Skin of body (tissue), 2 donors: Measurements from ENCODE around the gene PNMA8B. TPM values are rescaled to one million over a fixed set of nuclear protein-coding genes. Genes with fewer than 3 reads are reported as not detected.

Experiments used
- DNase-seq: peaks from one replicate; lab custom pipeline; 2025; lab: John Stamatoyannopoulos, UW
- total RNA-seq: library from RNA; depleted of rRNA; stranded (reverse); fragments of >200 nt; gene quantifications from one replicate; pipeline ENCODE4 v1.2.3, GENCODE V29; 2014

The PNMA8B gene
- total RNA-seq, 1 donor from 2014 or later: 4.8 TPM

DNA sequence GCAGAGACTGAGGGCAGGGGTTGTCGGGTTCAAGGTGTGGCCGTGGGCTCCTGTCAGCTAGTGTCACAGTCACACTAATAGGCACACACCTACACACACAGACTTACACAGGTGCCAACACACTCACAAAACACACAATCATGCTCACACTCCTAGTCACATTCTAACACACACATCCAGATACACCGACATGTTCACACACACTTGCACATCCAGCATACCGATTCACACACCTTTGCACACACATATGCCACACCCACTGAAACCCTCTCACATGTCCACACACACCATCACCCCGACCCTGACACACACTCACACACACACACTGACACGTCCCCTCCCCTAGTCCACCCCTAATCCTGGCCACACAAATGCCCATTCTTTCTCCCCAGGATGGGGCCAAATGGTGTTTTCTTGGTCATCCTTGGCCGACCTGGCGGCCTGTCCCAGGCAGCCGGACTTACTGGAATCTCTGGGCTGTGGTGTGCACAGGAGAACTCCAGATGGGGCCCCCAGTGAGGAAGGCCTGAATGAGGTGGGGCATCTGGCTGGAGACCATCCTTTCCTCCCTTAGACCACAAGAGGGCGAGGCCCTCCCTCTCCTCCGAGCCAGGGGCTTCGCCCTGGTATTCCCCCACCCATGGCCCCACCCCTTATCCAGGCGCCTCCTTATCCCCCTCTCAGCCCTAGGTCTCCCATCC is 19.1 kb upstream of the PNMA8B start:
- DNase-seq: no peak

DNA sequence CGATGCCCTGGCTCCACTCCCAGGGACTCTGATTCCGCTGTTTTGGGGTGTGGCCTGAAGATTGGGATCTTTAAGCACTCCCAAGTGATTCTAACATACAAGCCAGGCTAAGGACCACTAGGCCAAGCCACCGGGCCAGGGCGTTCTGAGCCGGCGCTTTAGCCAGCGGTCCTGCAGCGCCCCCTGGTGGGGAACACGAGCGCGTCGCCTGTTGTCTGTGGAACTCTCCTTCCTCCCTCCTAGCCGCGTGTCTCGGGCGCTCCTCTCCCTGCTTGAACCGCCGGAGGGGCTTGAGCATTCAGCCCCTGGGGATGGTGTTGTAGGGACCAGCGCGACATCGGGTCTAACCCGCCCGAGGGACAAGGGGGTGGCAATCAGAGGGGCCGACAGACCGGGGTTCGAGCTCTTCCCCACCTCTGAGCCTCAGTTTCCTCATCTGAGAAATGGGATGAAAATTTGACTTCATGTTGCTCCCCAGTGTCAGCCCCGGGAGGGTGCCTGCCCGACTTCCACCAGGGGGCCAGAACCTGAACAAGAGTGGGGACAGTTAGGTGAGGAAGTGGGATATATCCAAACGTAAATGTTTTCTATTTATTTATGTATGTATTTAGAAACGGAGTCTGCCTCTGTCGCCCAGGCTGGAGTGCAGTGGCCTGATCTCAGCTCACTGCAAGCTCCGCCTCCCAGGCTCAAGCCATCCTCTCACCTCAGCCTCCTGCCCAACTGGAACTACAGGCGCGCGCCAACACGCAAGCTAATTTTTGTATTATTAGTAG is 18.0 kb upstream of the PNMA8B start:
- DNase-seq: peak; percentile 66

DNA sequence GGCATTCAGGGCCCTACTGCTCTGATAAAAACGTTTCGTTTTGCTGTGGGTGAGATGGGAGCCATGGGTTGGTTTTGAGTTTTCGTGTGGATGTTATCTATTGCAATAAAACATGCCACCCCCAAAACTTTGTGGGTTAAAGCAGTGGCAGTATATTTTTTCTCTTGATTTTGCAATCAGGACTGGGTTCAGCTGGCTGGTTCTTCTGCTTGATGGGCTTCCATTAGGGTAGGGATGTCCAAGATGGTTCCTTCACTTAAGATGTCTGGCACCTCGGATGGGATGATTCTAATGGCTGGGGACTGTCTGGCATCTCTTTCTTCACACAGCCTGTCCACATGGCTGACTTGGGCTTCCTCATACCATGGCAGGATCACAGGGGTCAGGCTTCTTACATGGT is 15.6 kb upstream of the PNMA8B start:
- DNase-seq: no peak

DNA sequence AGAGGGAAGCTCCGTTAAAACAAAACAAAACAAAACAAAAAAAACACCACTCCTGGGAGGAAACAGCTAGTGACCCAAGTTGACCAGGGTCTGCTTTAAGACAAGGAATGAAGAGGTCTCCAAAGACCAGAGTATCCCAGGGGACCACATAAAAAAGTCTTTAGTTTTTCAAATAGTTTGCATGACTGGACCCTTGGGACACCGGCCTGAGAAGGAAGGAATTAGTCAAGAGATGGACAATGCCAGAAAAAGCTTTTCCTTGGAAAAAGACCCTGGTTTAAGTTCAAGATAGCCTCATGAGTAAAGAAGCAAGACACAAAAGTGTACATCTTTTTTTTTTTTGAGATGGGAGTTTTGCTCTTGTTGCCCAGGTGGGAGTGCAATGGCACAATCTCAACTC is 12.5 kb upstream of the PNMA8B start:
- no peak for DNase-seq

DNA sequence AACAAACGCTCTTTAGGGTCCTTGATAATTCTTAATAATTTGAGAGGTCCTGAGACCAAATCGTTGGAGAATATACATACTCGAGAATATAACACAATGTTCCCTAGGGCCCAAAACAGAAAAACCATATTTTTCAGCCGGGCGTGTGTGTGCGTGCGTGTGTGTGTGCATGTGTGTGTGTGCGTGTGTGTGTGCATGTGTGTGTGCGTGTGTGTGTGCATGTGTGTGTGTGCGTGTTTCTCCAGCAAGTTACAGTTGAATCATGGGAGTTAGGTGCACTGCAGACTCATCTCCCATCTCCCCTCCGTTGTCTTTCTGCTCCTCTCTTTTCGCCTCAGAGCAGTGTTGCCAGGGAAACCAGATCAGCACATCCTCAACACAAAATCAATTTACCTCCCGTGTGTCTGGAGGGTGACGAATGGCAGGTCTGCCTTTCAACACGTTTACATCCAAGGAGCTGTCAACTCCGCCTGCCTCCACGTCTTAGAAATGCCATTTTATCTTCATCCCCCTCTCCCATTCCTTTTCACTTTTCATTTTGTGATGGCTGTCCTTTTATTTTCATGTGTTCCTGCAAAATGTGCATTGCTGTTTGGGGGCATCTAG is 8.3 kb upstream of the PNMA8B start:
- no peak for DNase-seq

DNA sequence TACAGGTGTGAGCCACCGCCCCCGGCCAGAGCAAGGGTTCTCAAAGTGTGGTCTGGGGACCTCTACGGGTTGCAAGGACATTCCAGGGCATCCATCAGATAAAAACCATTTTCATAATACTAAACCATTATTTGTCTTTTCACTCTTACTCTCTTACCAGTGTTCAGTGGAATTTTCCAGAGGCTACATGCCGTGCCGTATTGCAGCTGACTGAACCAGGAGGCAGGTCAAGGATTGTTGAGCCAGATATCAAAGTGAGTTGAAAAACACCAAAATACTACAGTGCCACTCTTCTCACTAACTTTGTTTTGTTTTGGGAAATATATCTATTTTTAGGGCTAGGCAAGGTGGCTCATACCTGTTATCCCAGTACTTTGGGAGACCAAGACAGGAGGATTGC is 7.2 kb upstream of the PNMA8B start:
- DNase-seq: no peak

DNA sequence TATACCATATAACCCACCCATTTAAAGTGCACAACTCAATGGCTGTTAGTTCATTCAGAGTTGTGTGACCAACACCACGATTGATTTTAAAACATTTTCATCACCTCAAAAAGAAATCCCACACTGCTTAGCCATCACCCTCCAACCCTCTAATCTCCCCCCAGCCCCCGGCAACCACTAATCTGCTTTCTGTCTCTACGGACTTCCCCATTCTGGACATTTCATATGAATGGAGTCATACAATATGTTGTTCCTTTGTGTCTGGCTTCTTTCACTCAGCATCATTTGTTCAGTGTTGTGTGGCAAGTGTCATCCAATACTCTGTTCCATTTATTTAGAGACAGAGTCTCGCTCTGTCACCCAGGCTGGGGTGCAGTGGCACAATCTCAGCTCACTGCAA is 4.0 kb upstream of the PNMA8B start:
- DNase-seq: no peak

DNA sequence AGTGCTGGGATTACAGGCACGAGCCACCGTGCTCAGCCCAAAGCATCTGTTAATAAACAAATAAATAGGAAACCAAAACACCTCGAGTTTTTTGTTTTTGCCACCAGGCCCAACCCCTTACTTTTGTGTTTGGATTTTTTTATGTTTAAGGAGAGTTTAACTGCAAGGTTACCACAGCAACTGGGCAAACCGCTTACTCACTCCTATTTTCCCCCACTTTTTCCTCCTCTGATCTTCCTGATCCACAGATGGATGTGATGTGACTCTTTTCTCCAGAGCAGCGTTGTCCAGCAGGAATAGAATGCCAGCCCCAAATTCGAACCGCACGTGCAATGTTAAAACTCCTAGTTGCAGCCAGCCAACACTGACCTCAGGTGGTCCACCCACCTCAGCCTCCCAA is 2.1 kb upstream of the PNMA8B start:
- no peak for DNase-seq

DNA sequence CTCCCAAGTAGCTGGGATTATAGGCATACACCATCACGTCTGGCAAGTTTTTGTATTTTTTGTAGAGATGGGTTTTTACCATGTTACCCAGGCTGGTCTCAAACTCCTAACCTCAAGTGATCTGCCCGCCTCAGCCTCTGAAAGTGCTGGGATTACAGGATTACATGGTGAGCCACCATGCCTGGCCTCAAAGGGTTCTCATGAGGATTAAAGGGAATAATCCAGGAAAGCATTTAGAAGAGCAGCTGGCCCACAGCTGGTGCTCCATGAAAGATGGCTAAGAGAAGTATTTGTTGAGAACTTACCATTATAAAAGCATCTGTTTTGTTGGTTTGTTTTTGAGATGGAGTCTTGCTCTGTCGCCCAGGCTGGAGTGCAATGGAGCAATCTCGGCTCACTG is 1.2 kb upstream of the PNMA8B start:
- peak; percentile 22 for DNase-seq

DNA sequence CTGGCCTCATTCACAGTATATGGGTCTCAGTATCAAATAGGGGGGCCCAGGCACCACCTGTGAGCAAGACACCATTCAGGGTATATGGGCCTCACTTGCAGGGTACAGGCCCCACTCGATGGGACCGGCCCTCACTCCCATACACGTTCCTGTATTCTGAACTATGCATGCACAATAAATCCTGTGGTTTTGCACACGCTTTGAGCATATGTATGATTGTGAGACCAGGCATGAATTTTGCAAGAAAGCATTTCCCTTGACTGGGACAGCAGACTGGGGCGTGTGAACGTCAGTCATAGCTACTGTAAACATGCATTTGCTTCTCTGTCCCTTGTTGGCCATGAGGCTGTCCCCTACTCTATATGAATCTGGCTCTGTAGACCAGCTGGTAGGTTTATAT is 637 bp upstream of the PNMA8B start:
- no peak for DNase-seq

DNA sequence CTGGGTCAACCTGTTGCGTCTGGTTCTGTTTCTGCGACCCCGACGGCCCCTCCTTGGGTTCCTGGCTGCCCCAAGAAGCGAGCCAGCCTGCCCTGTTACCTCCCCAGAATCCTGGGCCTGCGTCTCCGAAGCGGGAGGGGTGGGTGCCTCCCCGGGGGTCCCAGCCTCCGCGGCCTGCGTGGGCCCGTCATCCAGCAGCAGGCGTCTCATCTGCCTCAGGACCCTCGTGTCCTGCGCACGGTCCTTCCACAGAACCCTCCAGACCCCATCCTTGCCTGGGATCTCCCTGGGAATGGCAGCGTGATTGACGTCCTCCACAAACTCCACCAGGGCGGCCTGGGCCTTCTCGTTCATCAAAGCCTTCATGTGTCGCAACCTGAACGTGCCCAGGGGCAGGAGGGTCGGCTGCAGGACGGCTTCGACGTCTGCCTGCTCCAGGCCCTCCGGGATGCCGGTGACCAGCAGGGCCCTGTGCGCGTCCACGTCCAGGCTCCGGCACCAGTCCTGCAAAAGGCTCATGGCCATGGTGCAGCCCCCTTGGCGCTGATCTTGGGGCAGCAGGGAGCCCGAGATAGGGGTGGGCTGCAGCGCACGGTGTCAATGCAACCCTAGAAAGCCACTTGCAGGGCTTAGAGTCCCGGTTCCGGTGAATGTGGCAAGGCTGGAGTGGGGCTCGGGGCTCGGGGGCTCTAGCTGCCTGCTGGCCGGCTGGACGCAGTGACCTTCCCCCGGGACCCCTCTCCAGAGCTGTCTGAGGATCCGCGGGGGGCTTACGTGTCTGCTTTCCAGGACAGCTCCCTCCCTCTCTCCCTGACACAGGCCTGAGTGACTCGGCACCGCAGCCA is 504 bp downstream of the PNMA8B start:
- DNase-seq: no peak

DNA sequence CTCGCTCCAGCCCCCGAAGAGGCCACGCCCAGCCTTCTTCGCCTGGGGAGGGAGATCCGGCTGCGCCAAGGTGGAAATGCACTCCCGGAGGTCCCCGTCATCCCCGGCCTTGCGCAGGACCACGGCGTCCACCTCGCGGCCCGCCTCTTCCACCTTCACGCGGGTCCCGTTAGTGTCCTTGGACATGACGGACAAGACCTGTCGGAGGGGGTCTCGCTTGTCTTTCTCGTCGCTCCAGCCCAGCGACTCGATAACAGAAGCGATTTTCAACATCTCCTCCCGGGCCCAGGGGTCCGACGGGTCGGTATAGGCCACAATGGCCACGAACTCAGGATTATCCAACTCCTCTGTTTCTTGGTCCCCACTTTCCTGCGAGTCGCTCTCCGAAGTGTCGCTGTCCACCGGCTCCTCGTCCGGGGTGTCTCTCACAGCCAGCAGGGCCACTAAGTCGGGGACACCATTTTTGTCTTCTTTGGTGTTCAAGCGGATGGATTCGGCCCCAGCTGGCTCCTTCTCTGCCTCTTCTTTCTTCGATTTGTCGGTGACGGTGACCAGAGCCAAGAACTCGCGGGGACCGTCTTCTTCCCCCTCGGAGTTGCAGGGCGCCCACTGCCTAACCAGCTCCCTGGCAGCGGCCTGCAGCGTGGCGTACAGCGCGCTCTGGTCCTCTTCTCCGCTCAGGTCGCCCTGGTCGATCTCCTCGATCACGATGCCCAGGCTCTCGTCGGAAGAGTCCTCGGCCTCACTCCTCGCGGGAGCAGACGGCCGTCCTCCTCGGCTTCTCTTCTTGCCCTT is 1.3 kb downstream of the PNMA8B start:
- DNase-seq: no peak

DNA sequence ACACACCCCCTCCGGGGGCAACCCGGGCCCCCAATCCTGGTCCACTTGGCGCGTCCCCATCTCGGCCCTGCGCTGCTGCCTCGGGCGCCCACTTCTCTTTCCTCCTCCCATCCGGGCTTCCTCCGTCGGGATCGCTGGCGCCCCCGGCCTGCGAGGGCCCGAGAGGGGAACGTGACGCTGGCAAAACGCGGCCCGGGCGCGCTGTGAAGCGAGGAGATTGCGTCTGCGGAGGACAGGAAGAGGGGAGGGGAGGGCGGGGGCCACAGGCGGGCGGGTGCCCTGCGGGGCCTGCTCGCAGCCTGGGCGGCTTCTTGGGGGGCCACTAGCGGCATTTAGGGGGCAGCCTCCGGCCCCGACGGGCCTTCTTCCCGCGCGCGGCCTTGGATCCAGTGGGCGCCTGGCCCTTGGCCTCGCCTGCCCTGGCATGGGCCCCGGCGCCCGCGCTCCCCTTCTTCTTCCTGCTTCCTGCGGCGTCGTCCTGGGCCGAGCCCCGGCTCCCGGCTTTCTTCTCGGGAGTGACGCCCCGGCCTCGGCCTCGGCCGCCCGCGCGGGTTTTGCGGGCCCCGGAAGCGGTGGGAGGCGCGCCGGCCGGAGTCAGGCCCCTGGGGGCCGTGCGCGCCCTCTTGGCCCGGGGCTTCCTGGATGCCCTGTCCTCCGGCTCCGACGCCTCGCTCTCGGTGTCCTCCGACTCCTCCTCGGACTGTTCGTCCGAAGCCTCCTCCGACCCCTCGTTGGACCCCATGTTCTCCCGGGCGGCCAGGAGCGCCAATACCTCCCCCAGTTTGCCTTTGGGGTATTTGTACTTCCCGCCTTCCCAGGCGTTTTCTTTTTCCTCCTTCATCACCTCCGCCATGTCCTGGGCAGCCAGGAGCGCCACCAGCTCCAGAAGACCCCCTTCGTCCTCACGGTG is 2.2 kb downstream of the PNMA8B start:
- DNase-seq: peak; percentile 11

DNA sequence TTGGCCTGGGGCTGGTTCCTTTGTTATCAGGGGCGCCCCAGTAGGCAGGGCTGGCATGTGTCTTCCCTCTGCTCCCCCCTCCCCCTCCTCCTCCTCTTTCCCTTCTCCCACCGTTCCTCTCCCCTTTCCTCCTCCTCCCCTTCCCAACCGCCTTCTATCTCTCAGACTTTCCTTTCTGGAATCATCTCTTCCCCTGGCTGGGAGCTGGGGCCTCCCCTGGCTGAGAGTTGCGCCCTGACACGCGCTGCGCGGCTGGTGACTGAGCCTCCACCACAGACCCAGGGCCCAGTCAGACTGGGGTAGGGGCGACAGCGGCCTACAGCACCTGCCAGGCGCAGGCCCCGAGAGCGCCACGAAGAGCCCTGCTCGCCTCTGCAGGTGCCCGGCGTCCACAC is 2.8 kb downstream of the PNMA8B start:
- no peak for DNase-seq

DNA sequence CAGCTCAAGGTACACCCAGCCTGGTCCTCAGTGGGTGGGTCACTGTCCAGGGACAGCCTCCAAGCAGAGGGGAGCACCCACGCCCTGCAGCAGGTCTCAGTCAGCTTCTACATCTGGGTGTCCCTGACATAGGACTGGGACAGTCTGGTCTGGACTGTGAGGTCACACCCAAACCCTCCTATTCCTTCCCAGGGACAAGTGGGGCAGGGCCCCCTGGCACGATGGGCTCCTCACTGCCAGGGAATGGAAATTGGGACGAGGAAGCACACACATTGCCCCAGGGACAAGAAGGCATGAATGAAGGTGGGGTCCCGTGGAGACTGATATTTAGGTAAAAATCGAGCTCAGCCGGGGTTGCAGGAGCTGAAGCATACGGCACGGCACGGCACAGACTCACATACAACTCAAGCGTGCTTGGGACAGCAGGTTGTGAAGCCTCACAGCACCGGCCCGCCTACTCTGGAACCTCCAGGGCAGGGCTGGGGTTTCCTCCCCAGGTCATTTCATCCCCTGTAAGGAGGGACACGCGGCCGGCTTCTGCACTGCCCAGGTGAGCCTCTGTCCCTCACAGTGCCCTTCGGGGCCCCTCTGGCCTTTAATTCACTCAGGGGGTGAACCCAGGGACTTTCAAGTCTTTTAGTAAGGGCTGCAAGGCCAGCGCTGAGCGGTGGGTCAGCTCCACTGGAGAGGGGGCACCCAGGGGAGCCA is 3.5 kb downstream of the PNMA8B start:
- DNase-seq: no peak

DNA sequence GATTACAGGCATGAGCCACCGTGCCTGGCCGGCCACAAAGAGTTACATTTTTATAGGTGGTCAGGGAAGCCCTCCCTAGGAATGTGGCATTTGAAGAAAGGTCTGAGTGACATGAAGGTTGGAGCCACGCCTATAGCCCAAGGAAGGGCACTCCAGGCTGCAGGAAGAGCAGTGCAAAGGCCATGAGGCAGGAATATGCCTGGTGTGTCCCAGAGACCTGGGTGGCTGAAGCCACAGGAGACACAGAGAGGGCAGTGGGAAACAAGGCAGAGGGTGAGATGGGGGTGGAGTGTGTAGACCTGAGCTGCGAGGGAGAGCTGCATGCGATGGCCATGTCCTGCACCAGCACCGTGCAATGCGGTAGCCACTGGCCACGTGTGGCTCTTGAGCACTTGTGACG is 4.9 kb downstream of the PNMA8B start:
- DNase-seq: no peak

DNA sequence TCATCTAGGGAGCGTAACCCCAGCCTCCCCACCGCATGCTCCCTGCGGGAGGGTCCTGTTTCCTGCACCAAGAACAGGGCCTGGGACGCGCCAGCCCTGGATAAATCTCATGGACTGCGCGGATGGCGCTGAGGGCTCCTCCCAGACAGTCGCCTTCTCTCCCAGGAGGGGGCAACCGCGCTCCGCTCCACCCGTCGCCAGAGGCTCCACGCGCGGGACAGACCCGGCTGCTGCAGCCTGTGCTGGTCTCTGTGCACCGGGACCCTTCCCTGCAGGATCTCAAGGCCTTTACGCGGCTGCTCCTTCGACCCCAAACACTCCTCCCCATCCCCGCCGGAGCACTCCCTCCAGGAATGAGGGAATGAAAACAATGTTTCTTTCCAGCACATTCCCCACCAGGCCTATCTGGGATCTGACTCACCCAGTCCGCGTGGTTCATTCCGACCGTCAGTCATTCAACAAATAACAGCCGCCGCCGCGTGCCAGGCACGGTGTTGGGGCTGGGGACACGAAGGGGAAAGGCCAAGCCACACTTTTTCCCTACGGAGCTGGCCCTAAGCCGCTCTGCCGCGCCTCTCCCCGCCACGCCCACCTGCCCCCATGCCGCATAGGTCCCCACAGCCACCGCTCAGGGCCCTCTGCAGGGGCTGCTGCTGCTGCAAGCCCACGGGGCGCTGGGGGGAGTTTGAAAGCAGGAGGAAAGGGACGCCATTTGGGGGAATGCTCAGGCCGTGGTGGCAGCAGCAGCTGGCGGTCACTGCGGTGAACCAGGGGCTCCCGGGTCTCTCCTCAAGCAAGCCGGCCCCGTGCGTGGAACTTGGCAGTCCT is 6.0 kb downstream of the PNMA8B start:
- peak; percentile 77 for DNase-seq

DNA sequence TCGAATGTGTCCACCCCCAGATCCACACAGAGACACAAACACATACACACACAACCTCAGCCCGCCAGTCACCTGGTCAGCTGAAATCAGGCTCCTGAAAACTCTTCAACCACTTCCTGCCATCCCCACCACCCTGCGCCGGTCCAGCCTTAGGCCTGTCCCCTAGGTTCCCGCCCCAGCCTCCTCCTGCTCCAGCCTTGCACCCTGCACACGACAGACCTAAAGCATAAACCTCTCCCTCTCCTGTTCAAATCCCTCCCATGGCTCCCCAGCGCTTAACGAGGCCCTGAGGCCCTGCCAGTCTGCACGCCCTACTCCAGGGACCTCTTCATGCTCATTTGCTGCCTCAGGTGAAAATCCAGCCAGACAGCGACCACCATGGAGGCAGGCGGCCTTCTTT is 7.1 kb downstream of the PNMA8B start:
- no peak for DNase-seq
